Thyroid gland (tissue), 4 donors: ENCODE results near the gene ATIC. TPM values are rescaled to one million over a fixed set of nuclear protein-coding genes. Genes with fewer than 3 reads are reported as not detected.

Experiments used
- DNase-seq, 2 donors: peaks; one replicate each; pipeline ENCODE4 v3.0.0-alpha.2; 2019
- H3K27ac ChIP-seq, 3 donors: fragments of 200-600 bp; sonication (generic); 1 replicate in 2 of 3; 2 replicates in 1 of 3; pipeline ENCODE4 v1.5.1; 2016 to 2019; ENCODE audit warnings: mild to moderate bottlenecking in 1 of 3, moderate library complexity in 1 of 3
- H3K27me3 ChIP-seq: fragments of 200-600 bp; sonication (generic); one replicate; pipeline ENCODE4 v1.5.1; 2019
- H3K36me3 ChIP-seq, 2 donors: fragments of 200-600 bp; sonication (generic); one replicate each; pipeline ENCODE4 v1.5.1; 2016 to 2019
- H3K4me1 ChIP-seq, 2 donors: fragments of 200-600 bp; sonication (generic); one replicate each; pipeline ENCODE4 v1.5.1; 2017 to 2019
- H3K4me3 ChIP-seq, 3 donors: fragments of 200-600 bp; sonication (generic); replicated peaks in 1 of 3; 1 replicate in 2 of 3; 2 replicates in 1 of 3; pipeline ENCODE4 v1.5.1; 2016; ENCODE audit warnings: mild to moderate bottlenecking in 1 of 3
- H3K9me3 ChIP-seq: fragments of 200-600 bp; sonication (generic); one replicate; pipeline ENCODE4 v1.5.1; 2017
- POLR2A ChIP-seq, 2 donors: fragments of 450-650 bp; IDR thresholded peaks; one replicate each; pipeline ENCODE4 v1.6.1; 2017; ENCODE audit warnings: antibody characterized with exemption in 2 of 2, mild to moderate bottlenecking in 2 of 2, moderate library complexity in 1 of 2
- WGBS, 2 donors: methylation state at CpG; one replicate each; pipeline ENCODE4 v1.1.5; 2017; 5-methylcytosine and 5-hydroxymethylcytosine counted together
- intact Hi-C: fragments of 100-400 bp; cut with DNase I; formaldehyde crosslinking; loops from one replicate; pipeline ENCODE4 v1.15.1; 2023
- total RNA-seq, 4 donors: library from RNA; depleted of rRNA; stranded (reverse); fragments of >200 nt; gene quantifications; one replicate each; pipeline ENCODE4 v1.2.3, GENCODE V29; 2016
- TF ChIP-seq, protein P1 (sequence below), 6 experiments: fragments of 200-600 bp in 3 of 6; fragments of 450-650 bp in 3 of 6; sonication (generic) in 3 of 6; IDR thresholded peaks; one replicate each; pipeline ENCODE4 v1.5.1; 2016 to 2019; ENCODE audit warnings: antibody characterized with exemption in 6 of 6, mild to moderate bottlenecking in 2 of 6, inconsistent platforms in 1 of 6, moderate library complexity in 1 of 6

The ATIC gene
- total RNA-seq, 4 donors from 2014 or later, result 25.7 to 35.1 (median 27.4) TPM

DNA sequence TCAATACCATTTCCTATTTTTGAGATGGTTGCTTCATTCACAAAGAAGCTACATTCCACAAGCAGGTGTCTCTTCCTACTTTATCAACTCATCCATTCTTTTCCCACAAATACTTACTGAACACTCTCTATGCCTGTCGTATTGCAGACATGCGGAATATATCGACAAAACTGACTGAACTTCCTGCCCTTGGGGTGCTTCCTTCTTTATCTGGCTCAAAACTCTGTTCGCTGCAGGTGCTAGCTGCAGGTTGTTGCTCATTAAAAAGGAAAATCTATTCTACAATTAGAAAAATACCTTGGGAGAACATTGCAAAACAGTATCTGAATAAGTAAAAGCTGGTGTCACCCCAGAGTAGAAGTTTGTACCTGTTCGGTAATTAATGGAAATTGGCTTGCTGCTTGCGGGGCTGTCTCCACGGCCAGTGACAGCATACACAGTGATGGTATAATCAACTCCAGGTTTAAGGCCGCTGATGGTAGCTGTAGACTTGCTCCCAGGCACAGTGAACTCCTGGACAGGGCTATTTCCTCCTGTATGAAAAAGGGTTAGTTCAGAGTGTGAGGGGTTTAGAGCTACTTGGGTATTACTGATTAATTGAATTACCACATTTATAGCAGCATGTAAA is 71.9 kb downstream of the ATIC start:
- Histone ChIP-seq H3K27ac (no peak overlapping the region), H3K4me1 (no peaks in the 10 kb centered on the region), H3K4me3 (no peak overlapping the region), H3K36me3 (no peaks in the 10 kb centered on the region), H3K27me3 (no peaks in the 10 kb centered on the region), H3K9me3 (no peaks in the 10 kb centered on the region)
- intact Hi-C loops, result no loop called here
- TF ChIP-seq, protein P1, sequence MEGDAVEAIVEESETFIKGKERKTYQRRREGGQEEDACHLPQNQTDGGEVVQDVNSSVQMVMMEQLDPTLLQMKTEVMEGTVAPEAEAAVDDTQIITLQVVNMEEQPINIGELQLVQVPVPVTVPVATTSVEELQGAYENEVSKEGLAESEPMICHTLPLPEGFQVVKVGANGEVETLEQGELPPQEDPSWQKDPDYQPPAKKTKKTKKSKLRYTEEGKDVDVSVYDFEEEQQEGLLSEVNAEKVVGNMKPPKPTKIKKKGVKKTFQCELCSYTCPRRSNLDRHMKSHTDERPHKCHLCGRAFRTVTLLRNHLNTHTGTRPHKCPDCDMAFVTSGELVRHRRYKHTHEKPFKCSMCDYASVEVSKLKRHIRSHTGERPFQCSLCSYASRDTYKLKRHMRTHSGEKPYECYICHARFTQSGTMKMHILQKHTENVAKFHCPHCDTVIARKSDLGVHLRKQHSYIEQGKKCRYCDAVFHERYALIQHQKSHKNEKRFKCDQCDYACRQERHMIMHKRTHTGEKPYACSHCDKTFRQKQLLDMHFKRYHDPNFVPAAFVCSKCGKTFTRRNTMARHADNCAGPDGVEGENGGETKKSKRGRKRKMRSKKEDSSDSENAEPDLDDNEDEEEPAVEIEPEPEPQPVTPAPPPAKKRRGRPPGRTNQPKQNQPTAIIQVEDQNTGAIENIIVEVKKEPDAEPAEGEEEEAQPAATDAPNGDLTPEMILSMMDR (IDR thresholded peaks at IDR 0.05), result no peak
- TF ChIP-seq POLR2A (IDR thresholded peaks at IDR 0.05), result no peak
- 95 to 96% methylated on average over 8 of the region's 8 CpGs for WGBS, 2 donors
- DNase-seq, result no peak

DNA sequence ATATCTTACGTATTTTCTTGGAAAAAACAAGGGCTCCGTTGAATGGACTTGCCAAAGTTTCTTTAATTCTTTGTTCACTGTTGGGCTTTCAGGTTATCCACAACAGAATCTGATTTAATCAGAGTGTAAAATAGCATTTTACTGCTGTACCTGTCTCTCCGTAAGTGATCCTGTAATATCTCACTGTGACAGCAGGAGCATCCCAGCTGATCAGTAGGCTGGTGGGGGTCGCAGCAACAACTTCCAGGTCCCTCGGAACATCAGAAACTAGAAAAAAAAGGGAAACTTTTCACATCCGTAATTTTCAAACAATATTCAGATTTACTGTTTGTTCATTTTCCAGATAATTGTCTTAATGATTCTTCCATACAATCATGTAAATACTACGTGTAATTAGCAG is 72.9 kb downstream of the ATIC start:
- DNase-seq, result no peak
- intact Hi-C loops, result no loop called here
- no peaks in the 10 kb centered on the region for H3K9me3 ChIP-seq
- TF ChIP-seq, protein P1 (IDR thresholded peaks at IDR 0.05), result no peak
- TF ChIP-seq POLR2A (IDR thresholded peaks at IDR 0.05), result no peak
- H3K27me3 ChIP-seq, result no peaks in the 10 kb centered on the region
- no peak overlapping the region for H3K27ac ChIP-seq
- H3K4me3 ChIP-seq, result no peak overlapping the region
- no peaks in the 10 kb centered on the region for H3K4me1 ChIP-seq
- no peaks in the 10 kb centered on the region for H3K36me3 ChIP-seq
- WGBS, 2 donors, result 81% methylated on average over 7 of the region's 7 CpGs

DNA sequence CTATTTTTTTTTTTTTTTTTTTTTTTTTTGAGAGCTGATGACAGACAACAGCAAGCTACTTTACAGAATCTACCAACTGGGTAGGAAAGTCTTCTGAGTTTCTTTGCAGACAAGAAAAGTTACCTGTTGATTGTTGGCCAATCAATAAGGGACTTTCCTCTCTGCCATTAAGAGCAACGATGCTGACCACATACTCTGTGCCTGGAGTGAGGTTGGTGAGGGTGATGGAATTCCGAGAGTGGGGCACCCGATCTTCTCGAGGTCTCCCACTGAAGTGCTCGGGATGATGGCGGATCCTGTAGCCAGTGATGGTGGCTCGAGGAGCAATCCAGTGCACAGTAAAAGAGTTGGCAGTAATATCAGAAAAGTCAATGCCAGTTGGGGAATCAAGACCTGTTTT is 74.7 kb downstream of the ATIC start:
- Histone ChIP-seq H3K27ac (no peak overlapping the region), H3K4me3 (no peak overlapping the region), H3K36me3 (no peaks in the 10 kb centered on the region), H3K27me3 (no peaks in the 10 kb centered on the region), H3K9me3 (no peaks in the 10 kb centered on the region), H3K4me1 (no peaks in the 10 kb centered on the region)
- 95 to 99% methylated on average over 7 of the region's 7 CpGs for WGBS, 2 donors
- no peak for DNase-seq
- TF ChIP-seq POLR2A (IDR thresholded peaks at IDR 0.05), result no peak
- TF ChIP-seq, protein P1 (IDR thresholded peaks at IDR 0.05), result no peak
- intact Hi-C loops, result no loop called here

DNA sequence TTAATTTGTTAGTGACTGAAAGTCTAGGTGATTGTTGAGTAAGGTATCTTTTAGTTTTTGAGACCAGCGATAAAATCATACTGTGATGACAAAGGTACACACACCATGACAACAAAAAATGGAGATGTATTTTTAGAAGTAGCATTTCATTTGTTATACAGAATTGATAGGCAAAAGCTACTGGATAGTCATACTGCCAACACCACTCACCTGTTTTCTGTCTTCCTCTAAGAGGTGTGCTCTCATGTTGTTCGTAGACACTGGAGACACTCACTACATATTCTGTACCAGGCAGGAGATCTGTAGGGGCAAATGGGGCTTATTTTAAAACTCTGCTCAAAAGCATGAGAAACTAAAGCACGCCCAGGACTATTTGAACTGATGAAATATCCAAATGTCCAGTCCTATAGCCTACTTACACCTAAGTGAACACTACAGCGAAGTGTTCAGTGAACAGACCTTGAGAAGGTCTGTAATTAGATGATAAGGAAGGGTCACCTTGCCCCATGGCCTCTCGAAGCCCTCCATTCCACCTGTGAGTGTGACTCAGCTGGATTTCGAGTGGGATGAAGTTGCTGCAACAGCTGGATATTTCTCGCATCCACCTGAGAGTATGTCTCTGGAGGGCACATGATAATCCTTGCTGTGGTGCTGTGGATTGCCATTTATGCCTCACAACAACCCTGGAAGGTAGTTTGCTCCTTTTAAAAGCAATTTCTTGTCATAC is 76.3 kb downstream of the ATIC start:
- intact Hi-C loops, result no loop called here
- Histone ChIP-seq H3K36me3 (no peaks in the 10 kb centered on the region), H3K4me1 (no peaks in the 10 kb centered on the region), H3K27me3 (no peaks in the 10 kb centered on the region), H3K9me3 (no peaks in the 10 kb centered on the region), H3K27ac (no peak overlapping the region), H3K4me3 (no peak overlapping the region)
- DNase-seq, result no peak
- WGBS, 2 donors, result 87 to 89% methylated on average over 7 of the region's 7 CpGs
- TF ChIP-seq POLR2A (IDR thresholded peaks at IDR 0.05), result no peak

DNA sequence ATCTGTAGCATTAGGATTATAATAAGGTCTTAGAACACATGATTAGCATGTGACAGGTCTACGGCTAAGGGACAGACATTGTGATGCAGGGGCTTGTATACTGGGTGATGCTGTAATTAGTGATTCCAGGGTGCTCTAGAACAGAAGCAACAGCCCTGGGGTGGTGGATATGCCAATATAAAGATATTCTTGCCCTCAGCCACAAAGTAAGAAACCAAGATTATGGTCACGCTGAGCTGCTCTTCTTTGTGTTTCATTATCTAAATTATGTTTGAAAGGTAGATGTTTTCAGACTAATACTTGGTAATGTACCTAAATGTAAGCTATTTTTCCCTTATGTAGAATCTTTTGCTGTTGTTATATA is 78.7 kb downstream of the ATIC start:
- Histone ChIP-seq H3K27me3 (no peaks in the 10 kb centered on the region), H3K4me1 (no peaks in the 10 kb centered on the region), H3K9me3 (no peaks in the 10 kb centered on the region), H3K36me3 (no peaks in the 10 kb centered on the region), H3K4me3 (no peak overlapping the region), H3K27ac (no peak overlapping the region)
- TF ChIP-seq, protein P1 (IDR thresholded peaks at IDR 0.05), result no peak
- no peak for TF ChIP-seq POLR2A (IDR thresholded peaks at IDR 0.05)
- 88 to 95% methylated on average over 2 of the region's 2 CpGs for WGBS, 2 donors
- intact Hi-C loops, result no loop called here
- DNase-seq, result no peak
